HG03066 (cell line): ENCODE data around the gene GNAT1.

Experiments used
- ATAC-seq: cut with Tn5 transposase; IDR thresholded peaks from one replicate; pipeline ENCODE4 v1.9.1; 2021; ENCODE audit warnings: low read depth; ENCODE audit not compliant: unreplicated experiment

The GNAT1 gene

DNA sequence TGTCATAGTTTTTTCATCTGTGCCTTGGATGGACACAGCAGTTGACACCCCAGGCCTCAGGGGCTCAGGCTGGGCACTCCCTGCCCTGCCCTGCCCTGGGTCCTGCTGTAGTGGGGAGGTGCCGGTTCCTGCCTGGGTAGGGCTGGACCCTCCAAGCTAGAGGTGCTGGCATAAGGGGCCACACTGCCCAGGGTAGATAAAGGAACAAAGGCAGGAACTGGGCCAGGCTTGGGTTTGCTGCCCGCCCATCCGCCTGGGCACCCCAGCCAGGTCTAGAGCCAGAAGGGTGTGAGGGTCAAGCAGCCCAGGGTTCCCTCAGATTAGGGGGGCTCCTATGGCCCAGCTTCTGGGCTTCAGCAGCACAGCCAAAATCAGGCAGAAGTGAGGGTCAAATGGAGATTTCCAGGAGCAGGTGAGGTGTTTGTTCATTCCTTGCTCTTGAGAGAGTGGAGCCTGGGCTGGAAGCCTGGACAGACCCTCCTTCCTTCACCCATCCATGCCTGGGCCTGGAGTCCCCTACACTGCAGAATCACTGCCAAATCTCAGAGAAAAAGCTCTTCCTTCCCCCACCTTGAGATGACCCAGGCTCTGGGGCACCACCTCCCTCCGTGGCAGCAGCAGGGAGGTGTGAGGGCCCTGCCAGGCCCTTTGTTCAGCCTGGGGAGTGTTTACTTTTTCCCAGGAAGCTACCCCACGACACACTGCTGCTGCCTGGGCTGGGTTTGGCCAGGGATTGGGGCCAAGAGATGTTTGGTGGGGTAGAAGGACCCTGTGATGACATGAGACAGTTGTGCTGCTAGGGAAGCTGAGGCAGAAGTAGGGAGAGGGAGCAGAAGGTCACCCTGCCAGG, 29.2 kb upstream of the GNAT1 start:
- no peak for ATAC-seq

DNA sequence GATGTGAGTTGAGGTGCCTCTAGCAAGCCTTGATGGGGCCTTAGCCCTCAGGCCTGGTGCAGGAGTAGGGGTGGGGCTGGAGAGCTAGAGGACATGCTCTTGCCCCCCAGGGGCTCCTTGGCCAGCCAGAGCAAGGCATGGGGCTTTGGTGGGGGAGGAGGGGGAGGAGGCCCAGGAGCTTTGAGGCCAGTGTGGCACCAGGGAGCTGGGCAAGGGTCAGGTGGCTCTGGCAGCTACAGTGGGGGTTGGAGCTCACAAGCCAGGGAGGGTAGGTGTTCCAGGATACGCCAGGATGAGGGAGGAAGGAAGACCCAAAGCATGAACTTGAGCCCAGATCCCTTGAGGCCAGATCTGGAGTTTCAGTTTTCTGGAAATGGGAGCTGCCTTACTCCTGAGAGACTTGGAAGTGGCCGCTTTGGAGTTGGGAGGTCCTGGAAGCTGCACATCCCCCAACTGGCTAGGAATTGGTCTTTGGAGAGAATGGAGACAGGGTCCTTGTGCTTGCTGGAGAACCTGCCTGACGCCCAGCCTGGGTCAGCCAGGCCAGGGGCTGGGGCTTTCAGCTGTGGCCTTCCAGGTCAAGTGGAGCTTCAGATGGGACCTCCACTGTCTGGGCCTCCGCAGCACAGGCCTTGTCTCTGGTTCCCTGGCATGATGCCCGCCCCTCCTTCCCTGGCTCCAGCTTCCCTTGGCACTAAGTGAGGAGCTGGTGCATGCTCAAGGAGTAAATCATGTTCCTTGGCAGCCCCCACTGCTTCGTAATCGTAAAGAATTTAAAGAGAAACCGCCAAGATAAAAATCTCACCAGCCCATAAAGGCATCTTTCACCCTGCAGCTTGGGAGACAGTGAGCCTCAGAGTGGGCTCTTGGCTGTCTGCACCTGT, 27.6 kb upstream of the GNAT1 start:
- no peak for ATAC-seq

DNA sequence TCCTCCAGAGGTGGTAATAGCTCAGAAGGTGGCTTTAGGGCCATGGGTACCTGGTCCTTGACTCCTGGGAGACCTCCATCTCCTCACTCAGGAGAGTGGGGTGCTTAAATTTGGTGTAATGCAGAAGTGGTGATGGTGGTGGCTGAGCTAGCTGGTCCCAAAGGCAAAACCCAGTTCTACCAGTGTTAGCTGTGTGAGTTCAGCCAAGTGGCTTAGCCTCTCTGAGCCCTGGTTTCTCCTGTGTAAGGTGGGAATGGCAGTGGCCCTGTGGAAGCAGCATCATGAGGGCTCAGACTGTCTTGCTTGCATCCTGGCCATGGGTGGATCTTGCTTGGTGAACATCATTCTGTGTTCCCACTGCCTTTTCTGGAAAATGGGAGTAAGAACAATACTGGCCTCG, 26.9 kb upstream of the GNAT1 start:
- no peak for ATAC-seq

GRCh38 chr3:50164984-50165909, 26.2 kb upstream of the GNAT1 start:
- ATAC-seq = no peak

DNA sequence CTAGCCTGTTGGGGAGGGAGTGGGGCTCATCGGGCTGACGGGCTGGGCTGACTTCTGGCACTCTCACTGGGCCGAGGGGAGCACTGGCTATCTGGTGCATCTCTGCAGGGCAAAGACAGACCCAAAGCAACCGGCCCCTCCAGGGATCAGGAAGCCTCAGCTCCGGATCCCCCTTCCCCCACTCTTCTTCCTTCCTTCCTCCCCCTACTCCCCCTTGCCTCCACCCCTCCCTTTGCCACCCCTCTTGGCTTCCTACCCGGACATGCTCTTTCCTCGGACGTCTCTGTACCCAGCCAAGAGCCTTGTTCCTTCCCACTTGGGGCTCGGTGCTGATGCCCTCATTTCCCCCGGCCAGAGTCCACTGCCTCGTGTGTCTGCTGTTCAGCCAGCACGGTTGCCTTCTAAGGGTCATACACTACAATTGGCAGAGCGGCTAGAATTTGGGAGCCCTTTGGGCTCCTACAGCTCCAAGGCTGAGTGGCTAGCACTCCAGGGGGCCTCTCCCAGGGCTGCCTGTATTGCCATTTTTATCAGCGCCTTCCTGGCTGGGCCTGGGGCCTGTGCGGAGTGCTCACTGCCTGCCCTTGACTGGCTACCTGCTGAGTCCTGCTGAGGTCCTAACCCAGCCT, 25.4 kb upstream of the GNAT1 start:
- no peak for ATAC-seq

DNA sequence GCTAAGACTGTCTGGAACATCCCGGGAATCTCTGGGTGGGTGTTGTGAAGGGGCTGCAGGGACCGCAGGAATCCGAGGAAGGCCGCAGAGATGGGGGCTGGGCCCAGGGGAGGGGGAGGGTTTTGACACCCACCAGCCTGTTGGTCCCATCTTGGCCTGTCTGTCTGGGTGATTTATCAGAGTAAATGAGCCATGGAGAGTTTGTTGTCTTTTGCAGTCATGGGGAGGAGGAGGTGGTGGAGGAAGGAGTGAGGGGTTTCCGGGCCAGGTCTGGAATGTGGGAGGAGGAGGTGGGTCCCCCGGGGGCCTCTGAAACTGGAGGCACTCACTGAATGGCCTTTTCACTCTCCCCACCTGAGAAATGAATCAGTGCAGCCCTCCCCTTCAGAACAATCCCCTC, 24.8 kb upstream of the GNAT1 start:
- no peak for ATAC-seq

- no peak for ATAC-seq
Observed at GRCh38 chr3:50167069-50167840, 24.2 kb upstream of the GNAT1 start.

DNA sequence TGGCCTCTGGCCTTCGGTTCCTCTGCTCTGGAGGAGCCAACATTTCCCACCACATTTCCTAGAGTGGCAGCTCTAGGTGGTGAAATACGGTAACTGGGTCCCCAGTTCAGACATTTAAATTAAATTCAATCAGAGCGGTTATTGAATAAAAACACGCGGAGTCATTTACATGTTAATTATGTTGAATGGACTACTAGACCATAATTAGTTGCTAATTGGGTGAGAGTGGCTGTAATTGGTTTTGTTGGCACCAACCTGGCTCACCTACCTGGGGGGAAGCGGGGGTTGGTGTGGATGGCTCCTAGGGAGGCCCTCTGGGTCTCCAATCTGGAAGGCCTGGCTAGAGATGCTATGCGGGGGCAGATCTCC, 23.6 kb upstream of the GNAT1 start:
- ATAC-seq = no peak

DNA sequence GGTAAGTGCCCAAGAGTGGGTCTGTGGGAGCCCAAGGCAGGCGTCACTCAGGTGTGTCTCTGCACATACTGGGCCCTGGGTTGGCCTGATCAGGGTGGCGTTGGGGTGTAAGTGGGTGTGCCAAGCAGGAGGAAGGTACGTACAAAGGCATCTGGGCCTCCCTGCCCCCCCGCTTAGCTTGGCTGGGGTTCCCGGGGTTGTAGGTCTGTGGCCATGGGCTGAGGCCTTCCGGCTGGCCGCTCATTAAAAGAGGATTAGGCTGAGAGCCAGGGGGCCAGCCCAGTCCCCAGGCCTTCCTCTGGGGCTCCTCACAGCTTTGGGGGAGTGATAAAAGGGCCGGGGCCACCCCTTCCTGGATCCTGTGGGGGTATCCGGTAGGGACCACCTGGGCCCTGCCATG, 23.0 kb upstream of the GNAT1 start:
- ATAC-seq = no peak

DNA sequence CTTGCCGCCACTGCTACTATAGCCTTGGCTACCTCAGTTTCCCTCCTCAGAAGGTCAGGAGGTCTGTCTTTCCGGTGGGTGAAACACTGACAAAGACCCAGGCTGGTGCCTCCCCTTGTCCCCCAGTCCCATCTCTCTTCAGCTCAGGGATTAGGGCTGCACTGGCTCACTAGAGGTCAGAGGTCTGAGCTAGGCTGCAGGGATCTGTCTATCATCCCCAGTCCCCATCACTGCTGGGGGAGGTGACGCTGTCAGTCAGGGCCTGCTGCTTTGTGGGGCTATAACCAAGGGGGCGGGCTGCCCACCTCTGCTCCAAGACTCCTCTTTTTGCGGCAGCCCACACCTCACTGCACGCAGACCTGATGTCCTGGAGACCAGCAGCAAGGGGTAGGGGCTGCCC, 22.6 kb upstream of the GNAT1 start:
- ATAC-seq = no peak

- ATAC-seq = no peak
Observed at GRCh38 chr3:50169232-50169832, 22.1 kb upstream of the GNAT1 start.

DNA sequence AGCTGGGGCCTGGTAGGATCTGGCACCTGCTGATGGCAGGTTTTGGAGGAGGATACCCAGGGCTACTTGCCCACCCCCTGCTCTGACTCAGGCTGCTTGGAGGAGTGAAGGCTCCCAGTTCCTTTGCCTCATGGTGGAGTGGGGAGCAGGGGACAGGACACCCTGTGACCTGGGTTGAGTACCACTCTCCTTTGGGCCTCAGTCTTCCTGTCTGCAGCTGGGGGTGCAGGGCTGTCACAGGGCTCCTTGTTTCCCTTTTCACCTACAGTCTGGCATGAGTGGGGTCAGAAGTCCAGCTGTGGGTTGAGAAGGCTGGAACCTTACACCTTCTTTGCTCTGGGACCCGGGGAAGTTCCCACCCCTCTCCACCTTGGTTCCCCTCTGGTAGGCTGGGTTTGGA, 21.6 kb upstream of the GNAT1 start:
- no peak for ATAC-seq

DNA sequence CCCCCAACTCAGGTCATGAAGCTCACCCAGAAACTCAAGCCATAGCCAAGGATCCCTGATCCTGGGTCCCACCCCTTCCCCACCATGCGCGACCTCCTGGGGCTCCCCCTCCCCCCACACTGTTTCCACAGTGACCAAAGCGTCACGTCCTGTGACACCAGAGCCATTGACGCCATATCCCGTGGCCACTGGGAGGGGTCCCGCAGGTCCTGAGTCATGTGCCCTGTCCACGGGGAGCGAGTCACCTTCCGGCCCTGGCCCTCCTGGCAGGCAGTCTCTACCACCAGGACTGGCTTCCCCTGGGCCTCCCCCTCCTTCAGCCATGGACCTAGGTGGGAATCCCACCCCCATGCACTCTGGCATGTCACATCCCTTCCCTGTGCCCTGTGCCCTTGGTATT, 20.7 kb upstream of the GNAT1 start:
- no peak for ATAC-seq

- ATAC-seq = no peak
Observed at GRCh38 chr3:50171540-50172301, 19.7 kb upstream of the GNAT1 start.

DNA sequence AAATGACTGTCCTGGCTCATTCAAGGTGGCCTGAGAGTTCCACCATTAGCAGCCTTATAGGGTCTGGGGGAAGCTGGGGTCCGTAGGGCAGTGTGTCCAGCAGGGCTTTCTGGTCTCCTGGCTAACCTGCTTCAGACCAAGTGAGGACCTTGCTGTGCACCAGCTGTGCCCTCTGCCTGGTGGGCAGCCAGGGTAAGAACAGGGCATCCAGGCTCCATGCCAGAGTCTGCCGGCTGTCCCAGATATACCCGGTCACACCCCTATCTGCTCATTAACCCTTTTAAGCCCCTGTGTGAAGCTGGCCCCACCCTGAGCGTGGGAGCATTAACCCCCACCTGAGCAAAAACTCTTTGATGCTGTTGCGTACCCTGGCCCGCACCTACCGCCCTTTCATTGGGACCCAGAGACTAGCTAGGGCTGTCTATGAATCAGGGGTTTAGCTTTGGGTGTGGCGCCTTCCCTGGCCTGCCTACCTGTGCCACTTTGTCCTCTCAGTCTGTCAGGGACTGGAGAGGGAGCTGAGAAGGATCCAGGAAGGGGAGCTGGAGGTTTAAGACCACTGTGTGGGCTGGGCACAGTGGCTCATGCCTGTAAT, 18.7 kb upstream of the GNAT1 start:
- ATAC-seq = no peak

DNA sequence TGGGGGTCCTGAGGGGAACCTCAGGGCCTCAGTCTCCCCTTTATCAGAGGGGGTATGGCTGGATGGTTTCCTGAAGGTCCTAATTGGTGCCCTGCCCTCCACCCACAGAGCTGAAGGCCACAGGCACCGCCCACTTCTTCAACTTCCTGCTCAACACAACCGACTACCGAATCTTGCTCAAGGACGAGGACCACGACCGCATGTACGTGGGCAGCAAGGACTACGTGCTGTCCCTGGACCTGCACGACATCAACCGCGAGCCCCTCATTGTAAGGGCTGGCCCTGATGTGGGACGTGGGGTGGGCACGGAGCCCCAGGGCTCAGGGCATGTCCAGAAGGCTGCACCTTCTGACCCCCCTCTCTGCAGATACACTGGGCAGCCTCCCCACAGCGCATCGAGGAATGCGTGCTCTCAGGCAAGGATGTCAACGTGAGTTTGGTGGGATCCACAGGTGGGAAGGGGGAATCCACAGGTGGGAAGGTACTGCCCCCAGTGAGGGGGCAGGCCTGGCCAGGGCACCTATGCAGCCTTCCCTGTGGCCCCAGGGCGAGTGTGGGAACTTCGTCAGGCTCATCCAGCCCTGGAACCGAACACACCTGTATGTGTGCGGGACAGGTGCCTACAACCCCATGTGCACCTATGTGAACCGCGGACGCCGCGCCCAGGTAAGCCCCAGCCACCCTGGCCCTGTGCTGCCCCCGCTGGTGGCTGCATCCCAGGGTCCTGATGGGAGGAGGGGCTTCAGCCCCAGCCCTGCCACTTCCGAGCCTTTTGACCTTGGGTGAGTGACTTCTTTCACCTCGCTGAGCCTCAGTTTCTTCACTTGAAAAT, 17.5 kb upstream of the GNAT1 start:
- ATAC-seq = no peak

- ATAC-seq = no peak
Observed at GRCh38 chr3:50174517-50174895, 16.9 kb upstream of the GNAT1 start.
